Measurements from ENCODE around the gene HBP1. TPM values are rescaled to one million over a fixed set of nuclear protein-coding genes. Genes with fewer than 3 reads are reported as not detected.
"Not testable (repeated sequence)": the region's sequence is repeated elsewhere in the genome, so short reads cannot be mapped to it uniquely, and the experiment has no call there.

The HBP1 gene
- total RNA-seq, 2 experiments from 2014 or later, result 9.3 to 18.1 TPM

- H3K9me2 ChIP-seq (ENCODE audit: insufficient read depth, low read length), result no peaks in the 10 kb centered on the region
- TF ChIP-seq EZH2phosphoT487 (IDR thresholded peaks at IDR 0.05; ENCODE audit: borderline replicate concordance, low read depth, low read length) (no peak), CTCF (conservative IDR thresholded peaks at IDR 0.05; ENCODE audit: low read length) (no peak)
- BruUV-seq (replicated peaks), result no TSS peak
- H3K36me3 ChIP-seq (ENCODE audit: insufficient read depth, low read length), result no peaks in the 10 kb centered on the region
- no peaks in the 10 kb centered on the region for H3K79me2 ChIP-seq (ENCODE audit: insufficient read depth, low read depth, low read length)
- intact Hi-C loops (cut with micrococcal nuclease; ENCODE audit: unreplicated experiment), result no loop called here
- no peak overlapping the region for H3K4me3 ChIP-seq (ENCODE audit: low read depth, low read length, poor library complexity, severe bottlenecking)
- POLR2A ChIA-PET, result interaction anchor here (0.8 to 0.9 kb wide), 2 partner anchors 9 to 17 kb away, joined by 3 read pairs; no protein-coding TSS in a partner anchor
- H4K20me1 ChIP-seq (ENCODE audit: insufficient read depth, low read length), result no peaks in the 10 kb centered on the region
- H3K27ac ChIP-seq (ENCODE audit: low read depth, low read length, poor library complexity, severe bottlenecking), result no peak overlapping the region
- no peak for DNase-seq (ENCODE audit: low spot score)
- CTCF ChIA-PET (ENCODE audit: unreplicated experiment), result interaction anchor here (1.1 kb wide), 1 partner anchor 12 kb away, joined by 4 read pairs; no protein-coding TSS in a partner anchor
- H3K4me1 ChIP-seq (ENCODE audit: insufficient read depth, low read length, poor library complexity, severe bottlenecking), result no peaks in the 10 kb centered on the region
- no peaks in the 10 kb centered on the region for H3K9me3 ChIP-seq (ENCODE audit: low read length)
- no peak overlapping the region for H3K4me2 ChIP-seq (ENCODE audit: low read length)
- no peak overlapping the region for H2AFZ ChIP-seq (ENCODE audit: low read length)
Measured at GRCh38 chr7:107220356-107220755, 51.6 kb downstream of the HBP1 start.

DNA sequence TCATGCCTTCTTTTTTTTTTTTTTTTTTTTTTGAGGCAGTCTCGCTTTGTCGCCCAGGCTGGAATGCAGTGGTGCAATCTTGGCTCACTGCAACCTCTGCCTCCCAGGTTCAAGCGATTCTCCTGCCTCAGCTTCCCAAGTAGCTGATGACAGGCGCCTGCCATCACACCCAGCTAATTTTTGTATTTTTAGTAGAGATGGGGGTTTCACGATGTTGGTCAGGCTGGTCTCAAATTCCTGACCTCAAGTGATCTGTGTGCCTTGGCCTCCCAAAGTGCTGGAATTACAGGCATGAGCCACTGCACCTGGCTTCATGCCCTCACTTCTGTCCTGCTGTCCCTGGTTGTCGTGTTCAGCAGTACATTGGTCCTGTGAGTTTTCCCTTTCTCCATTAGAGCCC, 52.0 kb downstream of the HBP1 start:
- H3K9me3 ChIP-seq (ENCODE audit: low read length); H3K27ac ChIP-seq (ENCODE audit: low read depth, low read length, poor library complexity, severe bottlenecking); H3K4me2 ChIP-seq (ENCODE audit: low read length); BruUV-seq (replicated peaks); H3K9me2 ChIP-seq (ENCODE audit: insufficient read depth, low read length); H3K79me2 ChIP-seq (ENCODE audit: insufficient read depth, low read depth, low read length); H3K36me3 ChIP-seq (ENCODE audit: insufficient read depth, low read length); DNase-seq (ENCODE audit: low spot score); H3K4me1 ChIP-seq (ENCODE audit: insufficient read depth, low read length, poor library complexity, severe bottlenecking); H3K4me3 ChIP-seq (ENCODE audit: low read depth, low read length, poor library complexity, severe bottlenecking); H2AFZ ChIP-seq (ENCODE audit: low read length); H4K20me1 ChIP-seq (ENCODE audit: insufficient read depth, low read length); intact Hi-C loops (cut with micrococcal nuclease; ENCODE audit: unreplicated experiment): not testable (repeated sequence)
- POLR2A ChIA-PET, result interaction anchor here (0.8 to 1.0 kb wide), 2 partner anchors 9 to 12 kb away, joined by 3 read pairs; no protein-coding TSS in a partner anchor
- CTCF ChIA-PET (ENCODE audit: unreplicated experiment), result interaction anchor here (1.1 kb wide), 1 partner anchor 12 kb away, joined by 4 read pairs; no protein-coding TSS in a partner anchor

GRCh38 chr7:107224374-107225223, 55.8 kb downstream of the HBP1 start:
- no peak for DNase-seq (ENCODE audit: low spot score)
- Histone ChIP-seq H3K9me3 (ENCODE audit: low read length) (no peaks in the 10 kb centered on the region), H3K4me3 (ENCODE audit: low read depth, low read length, poor library complexity, severe bottlenecking) (no peak overlapping the region), H3K79me2 (ENCODE audit: insufficient read depth, low read depth, low read length) (no peaks in the 10 kb centered on the region), H3K4me2 (ENCODE audit: low read length) (no peak overlapping the region), H2AFZ (ENCODE audit: low read length) (no peak overlapping the region), H3K27ac (ENCODE audit: low read depth, low read length, poor library complexity, severe bottlenecking) (no peak overlapping the region), H4K20me1 (ENCODE audit: insufficient read depth, low read length) (no peaks in the 10 kb centered on the region), H3K36me3 (ENCODE audit: insufficient read depth, low read length) (no peaks in the 10 kb centered on the region), H3K4me1 (ENCODE audit: insufficient read depth, low read length, poor library complexity, severe bottlenecking) (no peaks in the 10 kb centered on the region), H3K9me2 (ENCODE audit: insufficient read depth, low read length) (no peaks in the 10 kb centered on the region)
- intact Hi-C loops (cut with micrococcal nuclease; ENCODE audit: unreplicated experiment), result no loop called here
- TF ChIP-seq EZH2phosphoT487 (IDR thresholded peaks at IDR 0.05; ENCODE audit: borderline replicate concordance, low read depth, low read length), result no peak
- TF ChIP-seq CTCF (conservative IDR thresholded peaks at IDR 0.05; ENCODE audit: low read length), result no peak
- ChIA-PET POLR2A (interaction anchor here (0.8 to 1.6 kb wide), 4 partner anchors 16 to 665 kb away, joined by 3 to 6 read pairs (median 3); no protein-coding TSS in a partner anchor), CTCF (ENCODE audit: unreplicated experiment) (no interaction called here)
- BruUV-seq (replicated peaks), result no TSS peak

Measured in OCI-LY7 (cell line).